ENCODE measurements around the gene TMEM74B.

- no peak for TF ChIP-seq CTCF (IDR thresholded peaks at IDR 0.05; ENCODE audit: low read length)
- no peak for TF ChIP-seq EZH2 (IDR thresholded peaks at IDR 0.05; ENCODE audit: borderline replicate concordance, low read length)
Measured at GRCh38 chr20:1169224-1169623, 15.6 kb downstream of the TMEM74B start.
